Peyer's patch (tissue), 4 donors: Measurements from ENCODE around the gene CA4.

Source experiments
- POLR2A ChIP-seq, 2 donors: fragments of 450-650 bp; IDR thresholded peaks; one replicate each; pipeline ENCODE4 v1.5.1; 2017; ENCODE audit warnings: antibody characterized with exemption in 2 of 2, mild to moderate bottlenecking in 2 of 2, moderate library complexity in 2 of 2
- TF ChIP-seq, protein P1 (sequence below), 6 experiments: fragments of 450-650 bp in 4 of 6; fragments of 200-600 bp in 2 of 6; sonication (generic) in 1 of 6; IDR thresholded peaks; one replicate each; pipeline ENCODE4 v1.5.1; 2017 to 2019; ENCODE audit warnings: antibody characterized with exemption in 6 of 6, mild to moderate bottlenecking in 3 of 6, moderate library complexity in 1 of 6

DNA sequence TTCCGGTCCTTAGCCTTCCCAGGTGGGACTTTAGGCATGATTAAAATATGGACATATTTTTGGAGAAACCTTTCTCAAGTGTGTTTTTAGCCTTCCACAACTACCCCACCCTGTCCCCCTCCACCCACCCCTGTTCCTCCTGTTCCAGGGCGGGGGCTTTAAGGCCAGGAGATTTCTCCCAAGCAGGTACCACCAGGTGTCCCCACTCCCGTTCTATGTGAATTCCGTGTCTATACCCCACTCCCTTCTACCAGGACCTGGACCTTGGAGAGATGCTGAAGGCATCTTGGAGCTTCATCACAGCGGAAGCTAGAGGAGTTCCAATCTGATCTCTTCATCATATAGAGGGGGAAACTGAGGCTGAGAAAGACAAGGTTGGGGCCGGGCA lies 9.7 kb downstream of the CA4 start:
- TF ChIP-seq, protein P1, sequence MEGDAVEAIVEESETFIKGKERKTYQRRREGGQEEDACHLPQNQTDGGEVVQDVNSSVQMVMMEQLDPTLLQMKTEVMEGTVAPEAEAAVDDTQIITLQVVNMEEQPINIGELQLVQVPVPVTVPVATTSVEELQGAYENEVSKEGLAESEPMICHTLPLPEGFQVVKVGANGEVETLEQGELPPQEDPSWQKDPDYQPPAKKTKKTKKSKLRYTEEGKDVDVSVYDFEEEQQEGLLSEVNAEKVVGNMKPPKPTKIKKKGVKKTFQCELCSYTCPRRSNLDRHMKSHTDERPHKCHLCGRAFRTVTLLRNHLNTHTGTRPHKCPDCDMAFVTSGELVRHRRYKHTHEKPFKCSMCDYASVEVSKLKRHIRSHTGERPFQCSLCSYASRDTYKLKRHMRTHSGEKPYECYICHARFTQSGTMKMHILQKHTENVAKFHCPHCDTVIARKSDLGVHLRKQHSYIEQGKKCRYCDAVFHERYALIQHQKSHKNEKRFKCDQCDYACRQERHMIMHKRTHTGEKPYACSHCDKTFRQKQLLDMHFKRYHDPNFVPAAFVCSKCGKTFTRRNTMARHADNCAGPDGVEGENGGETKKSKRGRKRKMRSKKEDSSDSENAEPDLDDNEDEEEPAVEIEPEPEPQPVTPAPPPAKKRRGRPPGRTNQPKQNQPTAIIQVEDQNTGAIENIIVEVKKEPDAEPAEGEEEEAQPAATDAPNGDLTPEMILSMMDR (IDR thresholded peaks at IDR 0.05), result no peak
- TF ChIP-seq POLR2A (IDR thresholded peaks at IDR 0.05), result no peak
